Activated T-cell treated with anti-CD3 and anti-CD28 coated beads for 24 hours (primary cell): ENCODE measurements around the gene FLNA.
"Not testable (repeated sequence)": the region's sequence is repeated elsewhere in the genome, so short reads cannot be mapped to it uniquely, and the experiment has no call there.

ENCODE experiments used
- DNase-seq: peaks from one replicate; pipeline ENCODE4 v3.0.0-alpha.2; 2020; ENCODE audit warnings: low read depth

The FLNA gene

GRCh38 chrX:154308108-154308946 is 66.1 kb downstream of the FLNA start:
- peak; percentile 68 for DNase-seq

GRCh38 chrX:154307202-154307601 is 67.2 kb downstream of the FLNA start:
- no peak for DNase-seq

GRCh38 chrX:154305541-154306205 is 68.8 kb downstream of the FLNA start:
- DNase-seq, result no peak

- DNase-seq, result no peak
These were observed 69.6 kb downstream of the FLNA start for GRCh38 chrX:154304846-154305245.

GRCh38 chrX:154303476-154303875 is 71.0 kb downstream of the FLNA start:
- no peak for DNase-seq

- not testable (repeated sequence) for DNase-seq
These were observed 71.4 kb downstream of the FLNA start for GRCh38 chrX:154302998-154303397.

GRCh38 chrX:154300816-154301215 is 73.6 kb downstream of the FLNA start:
- no peak for DNase-seq
